Activated CD4-positive, alpha-beta T cell treated with anti-CD3 and anti-CD28 coated beads, Interleukin-2, amount 50 U/mL, for 16 hours (primary cell): ENCODE data around the gene SUMO2.
"Not testable (repeated sequence)": the region's sequence is repeated elsewhere in the genome, so short reads cannot be mapped to it uniquely, and the experiment has no call there.

ENCODE experiments used
- DNase-seq: peaks from one replicate; pipeline ENCODE4 v3.0.0-alpha.2; 2020

SUMO2 gene

GRCh38 chr17:75142236-75142971 lies 40.4 kb downstream of the SUMO2 start:
- no peak for DNase-seq

- DNase-seq = no peak
Observed at GRCh38 chr17:75138519-75138918, 44.2 kb downstream of the SUMO2 start.

GRCh38 chr17:75137762-75138161 lies 45.0 kb downstream of the SUMO2 start:
- not testable (repeated sequence) for DNase-seq

GRCh38 chr17:75135946-75136345 lies 46.8 kb downstream of the SUMO2 start:
- DNase-seq = no peak

- DNase-seq = no peak
Observed at GRCh38 chr17:75135452-75135851, 47.3 kb downstream of the SUMO2 start.

GRCh38 chr17:75133607-75134347 lies 49.0 kb downstream of the SUMO2 start:
- DNase-seq = not testable (repeated sequence)

GRCh38 chr17:75133001-75133400 lies 49.8 kb downstream of the SUMO2 start:
- DNase-seq = no peak

GRCh38 chr17:75132018-75133000 lies 50.5 kb downstream of the SUMO2 start:
- not testable (repeated sequence) for DNase-seq

- DNase-seq = peak; percentile 82
Observed at GRCh38 chr17:75131278-75132017, 51.3 kb downstream of the SUMO2 start, which contains the start of gene NT5C. Gene NT5C, minus strand, starts transcription at chr17:75131742. Its CDS starts 35 bp downstream, at chr17:75131707.

- peak; percentile 58 for DNase-seq
Observed at GRCh38 chr17:75130632-75131277, 52.0 kb downstream of the SUMO2 start.

- no peak for DNase-seq
Observed at GRCh38 chr17:75130059-75130631, 52.6 kb downstream of the SUMO2 start.

- DNase-seq = no peak
Observed at GRCh38 chr17:75129576-75129975, 53.2 kb downstream of the SUMO2 start.

GRCh38 chr17:75128694-75129505 lies 53.9 kb downstream of the SUMO2 start:
- no peak for DNase-seq

- not testable (repeated sequence) for DNase-seq
Observed at GRCh38 chr17:75127936-75128335, 54.8 kb downstream of the SUMO2 start.

GRCh38 chr17:75126954-75127353 lies 55.8 kb downstream of the SUMO2 start:
- no peak for DNase-seq

GRCh38 chr17:75125984-75126383 lies 56.8 kb downstream of the SUMO2 start:
- DNase-seq = peak; percentile 29

GRCh38 chr17:75124819-75125162 lies 58.0 kb downstream of the SUMO2 start:
- no peak for DNase-seq

- peak; percentile 87 for DNase-seq
Observed at GRCh38 chr17:75124041-75124818, 58.5 kb downstream of the SUMO2 start.

GRCh38 chr17:75118307-75118706 lies 64.5 kb downstream of the SUMO2 start:
- no peak for DNase-seq

- DNase-seq = no peak
Observed at GRCh38 chr17:75116737-75117136, 66.0 kb downstream of the SUMO2 start.
